ENCODE results near the gene SLAMF8.
A peak's percentile ranks its signal among the peaks of the same experiment; 100 is the strongest.

Gene SLAMF8

DNA sequence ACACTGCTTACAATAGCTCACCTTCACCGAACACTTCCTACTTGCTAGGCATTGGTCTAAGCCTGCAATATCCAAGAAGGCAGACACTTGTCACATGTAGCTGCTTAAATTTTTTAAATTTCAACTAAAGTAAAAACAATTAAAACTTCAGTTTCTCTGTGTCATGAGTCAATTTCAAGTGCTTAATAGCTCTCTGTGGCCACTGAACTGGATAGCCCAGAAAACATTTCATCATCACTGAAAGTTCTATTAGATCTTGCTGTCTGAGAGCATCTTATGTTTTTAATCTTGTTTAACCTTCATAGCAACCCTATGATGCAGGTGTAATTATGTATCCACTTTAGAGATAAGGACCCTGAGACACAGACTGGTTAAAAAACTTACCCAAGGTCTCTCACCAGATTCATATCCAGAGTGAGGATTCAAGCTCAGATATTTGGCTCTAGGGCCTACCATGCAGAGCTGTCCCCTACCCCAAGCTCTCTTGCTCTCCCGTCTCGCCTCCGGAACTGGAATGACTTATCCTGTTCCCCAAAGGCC is 27.2 kb upstream of the SLAMF8 start:
- H3K27me3 Mint-ChIP-seq (ENCODE audit: low read depth), result peaks cover 46% of the 10 kb centered on the region
- DNase-seq (ENCODE audit: low spot score), result no peak
- H3K4me3 Mint-ChIP-seq, result no peak overlapping the region
- no peaks in the 10 kb centered on the region for H3K36me3 Mint-ChIP-seq (ENCODE audit: low read depth)
- no peaks in the 10 kb centered on the region for H3K9me3 Mint-ChIP-seq
- no peak overlapping the region for H3K27ac Mint-ChIP-seq
- H3K4me1 Mint-ChIP-seq (ENCODE audit: low read depth), result peaks cover 12% of the 10 kb centered on the region

DNA sequence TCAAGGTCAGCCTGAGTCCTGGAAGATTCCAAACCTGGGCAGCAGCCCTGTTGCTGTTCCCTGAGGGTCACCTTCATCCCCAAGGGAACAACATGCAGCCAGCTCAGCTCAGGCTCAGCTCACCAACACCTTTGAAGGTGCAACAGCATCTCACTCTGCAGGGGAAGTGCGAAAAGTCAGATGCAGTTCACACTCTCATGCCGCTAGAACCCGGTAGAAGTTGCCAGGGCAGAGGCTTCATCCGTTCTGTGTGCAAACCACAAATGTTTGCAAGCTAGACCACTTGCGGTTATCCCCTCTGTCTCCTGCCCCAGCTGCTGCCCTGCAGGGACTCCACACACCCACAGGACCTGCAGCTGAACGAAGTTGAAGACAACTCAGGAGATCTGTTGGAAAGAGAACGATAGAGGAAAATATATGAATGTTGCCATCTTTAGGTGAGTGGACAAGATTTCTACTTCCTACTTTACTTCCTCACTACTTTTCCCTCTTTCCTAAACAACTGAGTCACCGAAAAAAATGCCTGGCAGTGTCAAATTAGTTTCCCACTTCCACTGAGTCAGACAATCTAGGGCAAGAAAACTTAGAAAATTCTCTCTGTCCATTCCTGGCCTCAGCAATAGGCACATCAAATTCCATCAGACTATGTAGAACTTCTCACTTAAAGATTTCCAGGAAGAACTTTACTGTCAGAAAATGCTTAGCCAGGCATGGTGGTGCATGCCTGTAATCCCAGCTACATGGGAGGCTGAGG is 26.3 kb upstream of the SLAMF8 start:
- peaks cover 12% of the 10 kb centered on the region for H3K4me1 Mint-ChIP-seq (ENCODE audit: low read depth)
- no peaks in the 10 kb centered on the region for H3K36me3 Mint-ChIP-seq (ENCODE audit: low read depth)
- no peaks in the 10 kb centered on the region for H3K9me3 Mint-ChIP-seq
- H3K27me3 Mint-ChIP-seq (ENCODE audit: low read depth), result peaks cover 51% of the 10 kb centered on the region
- H3K4me3 Mint-ChIP-seq, result peak overlapping the region; percentile 11
- no peak overlapping the region for H3K27ac Mint-ChIP-seq
- DNase-seq (ENCODE audit: low spot score), result no peak

- H3K4me1 Mint-ChIP-seq (ENCODE audit: low read depth), result peaks cover 12% of the 10 kb centered on the region
- DNase-seq (ENCODE audit: low spot score), result no peak
- no peaks in the 10 kb centered on the region for H3K9me3 Mint-ChIP-seq
- no peak within 1 kb of the TSS for H3K4me3 Mint-ChIP-seq
- no peaks in the 10 kb centered on the region for H3K36me3 Mint-ChIP-seq (ENCODE audit: low read depth)
- H3K27ac Mint-ChIP-seq, result no peak within 1 kb of the TSS
- H3K27me3 Mint-ChIP-seq (ENCODE audit: low read depth), result peaks cover 48% of the 10 kb centered on the region
Measured at GRCh38 chr1:159802111-159802510, 24.6 kb upstream of the SLAMF8 start, which contains the start of gene FCRL6. TSS of gene FCRL6 (plus strand) at chr1:159802360. CDS start at chr1:159802425, 65 bp downstream.

GRCh38 chr1:159803956-159804689 is 22.6 kb upstream of the SLAMF8 start:
- no peak overlapping the region for H3K27ac Mint-ChIP-seq
- H3K36me3 Mint-ChIP-seq (ENCODE audit: low read depth), result no peaks in the 10 kb centered on the region
- no peak overlapping the region for H3K4me3 Mint-ChIP-seq
- peaks cover 49% of the 10 kb centered on the region for H3K27me3 Mint-ChIP-seq (ENCODE audit: low read depth)
- peaks cover 12% of the 10 kb centered on the region for H3K4me1 Mint-ChIP-seq (ENCODE audit: low read depth)
- H3K9me3 Mint-ChIP-seq, result no peaks in the 10 kb centered on the region
- no peak for DNase-seq (ENCODE audit: low spot score)

- peaks cover 10% of the 10 kb centered on the region for H3K4me1 Mint-ChIP-seq (ENCODE audit: low read depth)
- H3K27ac Mint-ChIP-seq, result no peak overlapping the region
- no peaks in the 10 kb centered on the region for H3K36me3 Mint-ChIP-seq (ENCODE audit: low read depth)
- peaks cover 47% of the 10 kb centered on the region for H3K27me3 Mint-ChIP-seq (ENCODE audit: low read depth)
- no peak for DNase-seq (ENCODE audit: low spot score)
- no peaks in the 10 kb centered on the region for H3K9me3 Mint-ChIP-seq
- no peak overlapping the region for H3K4me3 Mint-ChIP-seq
Measured at GRCh38 chr1:159804924-159805323, 21.7 kb upstream of the SLAMF8 start.

DNA sequence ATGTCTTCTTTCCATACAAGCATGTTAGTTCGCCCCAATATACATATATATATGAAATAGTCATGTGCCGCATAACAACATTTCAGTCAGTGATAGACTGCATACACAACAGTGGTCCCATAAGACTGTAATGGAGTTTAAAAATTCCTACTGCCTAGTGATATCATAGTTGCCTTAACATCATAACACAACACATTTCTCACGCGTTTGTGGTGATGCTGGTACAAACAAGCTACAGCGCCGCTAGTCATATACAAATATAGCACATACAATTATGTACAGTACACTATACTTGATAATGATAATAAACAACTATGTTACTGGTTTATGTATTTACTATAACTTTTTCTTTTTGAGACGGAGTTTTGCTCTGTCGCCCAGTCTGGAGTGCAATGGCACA is 10.7 kb upstream of the SLAMF8 start:
- Mint-ChIP-seq H3K9me3 (no peaks in the 10 kb centered on the region), H3K4me1 (ENCODE audit: low read depth) (no peaks in the 10 kb centered on the region), H3K4me3 (no peak overlapping the region), H3K27ac (no peak overlapping the region), H3K27me3 (ENCODE audit: low read depth) (peaks cover 30% of the 10 kb centered on the region), H3K36me3 (ENCODE audit: low read depth) (no peaks in the 10 kb centered on the region)
- no peak for DNase-seq (ENCODE audit: low spot score)

GRCh38 chr1:159817276-159818041 is 9.2 kb upstream of the SLAMF8 start:
- DNase-seq (ENCODE audit: low spot score), result no peak
- Mint-ChIP-seq H3K27me3 (ENCODE audit: low read depth) (peaks cover 30% of the 10 kb centered on the region), H3K4me3 (no peak overlapping the region), H3K9me3 (no peaks in the 10 kb centered on the region), H3K36me3 (ENCODE audit: low read depth) (no peaks in the 10 kb centered on the region), H3K4me1 (ENCODE audit: low read depth) (no peaks in the 10 kb centered on the region), H3K27ac (no peak overlapping the region)

GRCh38 chr1:159821171-159821867 is 5.4 kb upstream of the SLAMF8 start:
- Mint-ChIP-seq H3K27ac (no peak overlapping the region), H3K4me1 (ENCODE audit: low read depth) (peaks cover 15% of the 10 kb centered on the region), H3K36me3 (ENCODE audit: low read depth) (no peaks in the 10 kb centered on the region), H3K27me3 (ENCODE audit: low read depth) (peaks cover 29% of the 10 kb centered on the region), H3K4me3 (no peak overlapping the region), H3K9me3 (no peaks in the 10 kb centered on the region)
- DNase-seq (ENCODE audit: low spot score), result no peak

DNA sequence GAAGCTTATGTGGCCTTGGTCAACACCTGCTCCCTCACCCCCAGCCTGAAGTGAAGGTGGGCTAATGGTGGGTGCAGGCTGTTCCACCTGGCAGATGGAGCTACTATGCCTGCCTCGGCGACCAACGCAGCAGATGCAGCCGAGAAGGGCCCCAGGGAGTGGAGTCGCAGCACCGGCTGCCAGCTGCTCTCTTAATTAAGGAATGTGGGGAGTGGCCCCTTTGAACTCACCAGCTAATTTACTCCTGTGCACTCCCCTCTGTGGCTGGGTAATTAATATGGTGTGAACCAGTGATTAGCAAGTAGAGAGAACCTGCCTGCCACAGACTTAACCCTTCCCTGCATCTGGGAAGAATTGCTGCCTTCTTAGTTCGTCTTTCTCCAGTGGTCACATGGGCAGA is 3.3 kb upstream of the SLAMF8 start:
- no peak overlapping the region for H3K27ac Mint-ChIP-seq
- peaks cover 27% of the 10 kb centered on the region for H3K27me3 Mint-ChIP-seq (ENCODE audit: low read depth)
- H3K4me3 Mint-ChIP-seq, result no peak overlapping the region
- peaks cover 34% of the 10 kb centered on the region for H3K4me1 Mint-ChIP-seq (ENCODE audit: low read depth)
- DNase-seq (ENCODE audit: low spot score), result no peak
- peaks cover 2% of the 10 kb centered on the region for H3K36me3 Mint-ChIP-seq (ENCODE audit: low read depth)
- H3K9me3 Mint-ChIP-seq, result no peaks in the 10 kb centered on the region

DNA sequence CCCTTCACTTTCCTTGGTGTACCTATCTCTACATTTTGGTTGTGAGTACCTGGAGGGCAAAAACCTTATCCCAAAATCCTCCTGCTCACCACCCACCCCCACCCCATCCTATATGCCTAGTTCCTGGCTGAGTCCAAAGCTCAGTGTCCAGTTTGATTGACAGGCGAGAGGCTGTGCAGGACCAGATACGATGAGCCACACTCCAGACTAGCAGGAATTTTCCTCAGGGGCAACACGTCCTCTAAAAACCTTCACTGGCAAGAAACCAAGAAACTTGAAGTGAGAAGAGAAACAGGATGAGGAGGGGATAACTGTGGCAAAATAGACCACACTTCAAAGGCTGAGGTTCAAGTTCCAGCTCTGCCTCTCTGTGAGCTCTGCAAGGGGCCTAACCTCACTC is 1.1 kb upstream of the SLAMF8 start:
- Mint-ChIP-seq H3K4me1 (ENCODE audit: low read depth) (peaks cover 36% of the 10 kb centered on the region), H3K27ac (no peak overlapping the region), H3K9me3 (no peaks in the 10 kb centered on the region), H3K4me3 (peak overlapping the region; percentile 52), H3K36me3 (ENCODE audit: low read depth) (peaks cover 2% of the 10 kb centered on the region), H3K27me3 (ENCODE audit: low read depth) (peaks cover 20% of the 10 kb centered on the region)
- no peak for DNase-seq (ENCODE audit: low spot score)

DNA sequence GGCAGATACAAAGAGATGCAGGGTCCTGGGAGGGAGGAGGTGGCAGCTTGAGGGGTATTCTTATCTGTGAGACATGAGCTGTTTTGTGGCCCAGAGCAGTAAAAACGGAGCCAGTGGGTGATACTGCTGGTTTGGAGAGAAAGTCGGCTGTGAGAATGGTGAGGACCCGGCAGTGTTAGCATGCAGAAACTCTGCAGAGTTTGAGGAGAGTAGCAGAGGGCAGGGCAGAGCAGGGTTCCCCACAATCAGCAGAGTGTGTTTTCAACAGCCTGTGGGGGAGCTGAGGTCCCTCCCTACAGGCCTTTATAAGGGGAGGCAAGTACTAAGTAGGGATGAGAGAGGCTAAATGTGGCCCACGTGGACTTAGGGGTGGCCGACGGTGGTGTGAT is 423 bp downstream of the SLAMF8 start:
- H3K27ac Mint-ChIP-seq, result no peak overlapping the region
- no peaks in the 10 kb centered on the region for H3K9me3 Mint-ChIP-seq
- peak overlapping the region; percentile 39 for H3K4me3 Mint-ChIP-seq
- H3K4me1 Mint-ChIP-seq (ENCODE audit: low read depth), result peaks cover 36% of the 10 kb centered on the region
- peaks cover 18% of the 10 kb centered on the region for H3K27me3 Mint-ChIP-seq (ENCODE audit: low read depth)
- no peak for DNase-seq (ENCODE audit: low spot score)
- H3K36me3 Mint-ChIP-seq (ENCODE audit: low read depth), result peaks cover 2% of the 10 kb centered on the region

DNA sequence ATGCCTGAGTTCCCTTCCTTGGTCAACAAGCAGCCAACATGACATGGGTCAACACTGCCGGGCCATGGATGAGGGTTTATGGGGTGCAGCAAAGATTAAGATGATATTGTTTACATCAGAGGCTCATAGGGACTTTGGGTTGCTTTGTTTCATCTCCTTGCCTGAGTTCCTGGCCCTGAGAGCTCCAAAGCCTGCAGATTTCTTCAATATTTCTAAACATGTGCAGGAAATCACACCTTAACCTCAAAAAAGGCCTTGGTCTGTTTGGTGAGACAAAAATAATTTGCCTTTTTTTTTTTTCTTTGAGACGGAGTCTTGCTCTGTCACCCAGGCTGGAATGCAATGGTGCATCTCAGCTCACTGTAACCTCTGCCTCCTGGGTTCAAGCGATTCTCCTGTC is 876 bp downstream of the SLAMF8 start:
- Mint-ChIP-seq H3K36me3 (ENCODE audit: low read depth) (peaks cover 2% of the 10 kb centered on the region), H3K4me1 (ENCODE audit: low read depth) (peaks cover 36% of the 10 kb centered on the region), H3K27me3 (ENCODE audit: low read depth) (peaks cover 16% of the 10 kb centered on the region), H3K9me3 (no peaks in the 10 kb centered on the region), H3K4me3 (peak overlapping the region; percentile 19), H3K27ac (no peak overlapping the region)
- no peak for DNase-seq (ENCODE audit: low spot score)

DNA sequence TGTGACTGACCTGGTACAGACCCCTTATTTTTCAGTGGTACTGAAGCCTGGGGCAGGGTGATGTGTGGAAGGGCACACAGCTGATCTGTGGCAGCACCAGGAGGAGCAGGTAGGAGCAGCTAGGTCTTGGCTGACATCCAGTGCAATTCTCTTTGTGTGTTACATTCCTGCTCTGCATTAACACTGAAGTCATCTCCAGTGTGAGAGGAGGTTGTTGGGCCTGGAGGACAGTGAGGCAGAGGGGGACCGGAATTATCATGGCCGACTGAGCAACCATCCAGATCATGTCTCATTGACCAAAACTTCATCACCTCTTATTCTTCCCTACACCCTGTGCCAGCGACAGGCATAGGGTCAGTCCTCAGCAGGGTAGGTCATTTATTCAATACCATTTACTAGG is 1.5 kb downstream of the SLAMF8 start:
- peaks cover 12% of the 10 kb centered on the region for H3K27me3 Mint-ChIP-seq (ENCODE audit: low read depth)
- H3K4me1 Mint-ChIP-seq (ENCODE audit: low read depth), result peaks cover 36% of the 10 kb centered on the region
- DNase-seq (ENCODE audit: low spot score), result no peak
- no peak overlapping the region for H3K27ac Mint-ChIP-seq
- no peaks in the 10 kb centered on the region for H3K9me3 Mint-ChIP-seq
- peaks cover 2% of the 10 kb centered on the region for H3K36me3 Mint-ChIP-seq (ENCODE audit: low read depth)
- no peak overlapping the region for H3K4me3 Mint-ChIP-seq
